ENCODE results near the gene ITGA2B.

GRCh38 chr17:44374306-44375195 is 14.9 kb downstream of the ITGA2B start:
- TF ChIP-seq EZH2 (IDR thresholded peaks at IDR 0.05; ENCODE audit: borderline replicate concordance): no peak
- no peak for TF ChIP-seq CTCF (IDR thresholded peaks at IDR 0.05; ENCODE audit: poor library complexity)
- no peak for TF ChIP-seq EZH2phosphoT487 (IDR thresholded peaks at IDR 0.05; ENCODE audit: low read depth, severe bottlenecking, unreplicated experiment)

Data from hepatocyte (in vitro differentiated cells).